ENCODE data around the gene NUP37. TPM values are rescaled to one million over a fixed set of nuclear protein-coding genes. Genes with fewer than 3 reads are reported as not detected.

Gene NUP37
- total RNA-seq, 6 experiments from 2014 or later, result 5.6 to 9.9 (median 7.0) TPM

GRCh38 chr12:102062419-102062806 lies 57.5 kb downstream of the NUP37 start:
- no peaks in the 10 kb centered on the region for H3K36me3 ChIP-seq
- no peak for DNase-seq
- TF ChIP-seq CTCF (IDR thresholded peaks at IDR 0.05), result no peak
- H3K4me3 ChIP-seq, result peak overlapping the region in 1 of 3 donors; percentile 72
- intact Hi-C loops (cut with DNase I), result no loop called here
- no peaks in the 10 kb centered on the region for H3K9me3 ChIP-seq
- ATAC-seq, result no peak
- peaks cover 0 to 4% (median 0%) of the 10 kb centered on the region in 4 donors for H3K4me1 ChIP-seq
- H3K27me3 ChIP-seq, result no peaks in the 10 kb centered on the region
- no peak overlapping the region for H3K27ac ChIP-seq
- WGBS (ENCODE audit: insufficient coverage, low coverage, low lambda C conversion rate, missing lambda C conversion rate), result 79% methylated on average over 11 of the region's 11 CpGs

- ATAC-seq (peak; percentile 100), DNase-seq (peak; percentile 96)
- Histone ChIP-seq H3K27ac (peak within 1 kb of the TSS; percentile 60 to 83 (median 64)), H3K4me1 (peaks cover 0 to 4% (median 0%) of the 10 kb centered on the region in 4 donors), H3K9me3 (no peaks in the 10 kb centered on the region), H3K27me3 (no peaks in the 10 kb centered on the region), H3K4me3 (peak within 1 kb of the TSS; percentile 72 to 81 (median 73)), H3K36me3 (no peaks in the 10 kb centered on the region)
- 2% methylated on average over 35 of the region's 44 CpGs for WGBS (ENCODE audit: insufficient coverage, low coverage, low lambda C conversion rate, missing lambda C conversion rate)
- intact Hi-C loops (cut with DNase I), result no loop called here
- TF ChIP-seq POLR2A (IDR thresholded peaks at IDR 0.05) (no peak), CTCF (IDR thresholded peaks at IDR 0.05) (no peak)
Observed at GRCh38 chr12:102061560-102062418, 58.1 kb downstream of the NUP37 start, which contains the start of gene WASHC3. TSS of gene WASHC3 (minus strand) at chr12:102061991. CDS start at chr12:102061962, 29 bp downstream.

GRCh38 chr12:102061096-102061559 lies 58.8 kb downstream of the NUP37 start:
- Histone ChIP-seq H3K27ac (peak overlapping the region; percentile 60 to 83 (median 64)), H3K27me3 (no peaks in the 10 kb centered on the region), H3K4me3 (peak overlapping the region; percentile 72 to 81 (median 73)), H3K36me3 (no peaks in the 10 kb centered on the region), H3K4me1 (peaks cover 0 to 4% (median 0%) of the 10 kb centered on the region in 4 donors), H3K9me3 (no peaks in the 10 kb centered on the region)
- 23% methylated on average over 9 of the region's 9 CpGs for WGBS (ENCODE audit: insufficient coverage, low coverage, low lambda C conversion rate, missing lambda C conversion rate)
- intact Hi-C loops (cut with DNase I), result no loop called here
- DNase-seq (no peak), ATAC-seq (peak in 3 of 4 donors; percentile 6 to 18 (median 12))
- TF ChIP-seq POLR2A (IDR thresholded peaks at IDR 0.05) (no peak), CTCF (IDR thresholded peaks at IDR 0.05) (no peak)

- ATAC-seq, result no peak
- Histone ChIP-seq H3K4me3 (no peak overlapping the region), H3K27me3 (no peaks in the 10 kb centered on the region), H3K9me3 (no peaks in the 10 kb centered on the region), H3K36me3 (no peaks in the 10 kb centered on the region), H3K27ac (no peak overlapping the region), H3K4me1 (peaks cover 0 to 4% (median 0%) of the 10 kb centered on the region in 4 donors)
- DNase-seq, result no peak
- TF ChIP-seq CTCF (IDR thresholded peaks at IDR 0.05) (no peak), POLR2A (IDR thresholded peaks at IDR 0.05) (no peak)
- intact Hi-C loops (cut with DNase I), result no loop called here
Observed at GRCh38 chr12:102059343-102059742, 60.6 kb downstream of the NUP37 start.
